ENCODE data around the gene ZNF185. TPM values are rescaled to one million over a fixed set of nuclear protein-coding genes. Genes with fewer than 3 reads are reported as not detected.

The ZNF185 gene
- total RNA-seq, 1 experiment from 2014 or later = 11.3 TPM

DNA sequence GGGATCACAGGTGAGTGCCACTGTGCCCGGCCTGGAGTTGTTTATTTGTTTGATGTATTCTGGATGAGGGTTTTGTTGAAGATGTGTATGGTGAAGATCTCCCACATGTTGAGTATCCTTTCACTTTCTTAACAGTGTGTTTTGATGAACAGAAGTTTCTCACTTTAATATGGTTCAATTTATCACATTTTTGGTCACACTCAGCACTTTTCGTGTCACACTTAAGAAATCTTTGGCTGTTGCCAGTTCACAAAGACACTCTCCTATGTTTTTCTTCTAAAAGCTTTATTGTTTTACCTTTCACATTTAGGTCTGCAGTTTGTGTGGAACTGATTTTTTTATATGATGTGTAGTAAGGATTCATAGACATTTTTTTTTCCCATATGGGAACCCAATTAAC is 16.6 kb upstream of the ZNF185 start:
- Histone ChIP-seq H3K4me1 (ENCODE audit: insufficient read depth, low read length) (no peaks in the 10 kb centered on the region), H2BK20ac (ENCODE audit: low read depth, low read length, poor library complexity, severe bottlenecking) (no peak overlapping the region), H2AFZ (ENCODE audit: low read length) (no peak overlapping the region), H2BK12ac (ENCODE audit: insufficient read length, low read depth, low read length) (no peak overlapping the region), H3K27ac (ENCODE audit: insufficient read length, low read depth, low read length) (no peak overlapping the region), H3K79me2 (ENCODE audit: insufficient read depth, low read length) (no peaks in the 10 kb centered on the region), H3K4ac (ENCODE audit: low read depth, low read length) (no peak overlapping the region), H3K27me3 (ENCODE audit: insufficient read depth, low read length) (no peaks in the 10 kb centered on the region), H2BK15ac (ENCODE audit: low read depth, low read length) (no peak overlapping the region), H3T11ph (ENCODE audit: low read length) (no peak overlapping the region), H3K4me2 (ENCODE audit: insufficient read depth, insufficient read length, low read length) (no peak overlapping the region), H3K79me1 (ENCODE audit: insufficient read depth, low read depth, low read length, poor library complexity, severe bottlenecking) (no peaks in the 10 kb centered on the region), H2AK5ac (ENCODE audit: insufficient read length, low read length) (no peak overlapping the region), H3K18ac (ENCODE audit: insufficient read length, low read depth, low read length) (no peak overlapping the region), H4K91ac (ENCODE audit: insufficient read length, low read depth, low read length) (no peak overlapping the region), H2BK5ac (ENCODE audit: insufficient read length, low read length) (no peak overlapping the region), H4K5ac (ENCODE audit: insufficient read length, low read depth, low read length) (no peak overlapping the region), H3K14ac (ENCODE audit: insufficient read depth, low read length) (no peak overlapping the region), H2BK120ac (ENCODE audit: low read depth, low read length, poor library complexity, severe bottlenecking) (no peak overlapping the region), H3K23me2 (ENCODE audit: insufficient read length, low read depth, low read length, poor library complexity, severe bottlenecking) (no peaks in the 10 kb centered on the region), H3K56ac (ENCODE audit: insufficient read length, low read depth, low read length) (no peak overlapping the region), H4K20me1 (ENCODE audit: control insufficient read depth, insufficient read depth, insufficient read length) (no peaks in the 10 kb centered on the region), H4K8ac (replicated peaks; ENCODE audit: insufficient read length, low read depth, low read length) (no peak overlapping the region), H3K9ac (ENCODE audit: extremely low read depth, insufficient read length, low read length) (no peak overlapping the region), H3K23ac (ENCODE audit: insufficient read length, low read depth, low read length) (no peak overlapping the region), H3K9me3 (ENCODE audit: control insufficient read depth, low read depth, low read length) (peaks cover 67% of the 10 kb centered on the region)
- Mint-ChIP-seq H3K36me3 (ENCODE audit: insufficient read depth in 1 of 3, low read depth in 3 of 3) (peaks cover 0 to 9% (median 2%) of the 10 kb centered on the region in 3 experiments; a peak in 4 of 7 replicates), H3K27ac (no peak overlapping the region), H3K4me3 (no peak overlapping the region), H3K4me1 (peaks cover 6 to 7% of the 10 kb centered on the region in 2 experiments), H3K9me3 (peaks cover 70 to 82% of the 10 kb centered on the region in 2 experiments), H3K27me3 (ENCODE audit: low read depth) (peaks cover 19% of the 10 kb centered on the region)
- no peak for DNase-seq
- WGBS (ENCODE audit: extremely low coverage, insufficient read length, low lambda C conversion rate) = no CpG with 5 or more reads among the region's 2 CpGs
- TF ChIP-seq, protein P1, sequence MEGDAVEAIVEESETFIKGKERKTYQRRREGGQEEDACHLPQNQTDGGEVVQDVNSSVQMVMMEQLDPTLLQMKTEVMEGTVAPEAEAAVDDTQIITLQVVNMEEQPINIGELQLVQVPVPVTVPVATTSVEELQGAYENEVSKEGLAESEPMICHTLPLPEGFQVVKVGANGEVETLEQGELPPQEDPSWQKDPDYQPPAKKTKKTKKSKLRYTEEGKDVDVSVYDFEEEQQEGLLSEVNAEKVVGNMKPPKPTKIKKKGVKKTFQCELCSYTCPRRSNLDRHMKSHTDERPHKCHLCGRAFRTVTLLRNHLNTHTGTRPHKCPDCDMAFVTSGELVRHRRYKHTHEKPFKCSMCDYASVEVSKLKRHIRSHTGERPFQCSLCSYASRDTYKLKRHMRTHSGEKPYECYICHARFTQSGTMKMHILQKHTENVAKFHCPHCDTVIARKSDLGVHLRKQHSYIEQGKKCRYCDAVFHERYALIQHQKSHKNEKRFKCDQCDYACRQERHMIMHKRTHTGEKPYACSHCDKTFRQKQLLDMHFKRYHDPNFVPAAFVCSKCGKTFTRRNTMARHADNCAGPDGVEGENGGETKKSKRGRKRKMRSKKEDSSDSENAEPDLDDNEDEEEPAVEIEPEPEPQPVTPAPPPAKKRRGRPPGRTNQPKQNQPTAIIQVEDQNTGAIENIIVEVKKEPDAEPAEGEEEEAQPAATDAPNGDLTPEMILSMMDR (conservative IDR thresholded peaks at IDR 0.05) = no peak

Measured in H9 (cell line).